Measurements from ENCODE around the gene NTN4.

GRCh38 chr12:95646781-95647190, 143.8 kb downstream of the NTN4 start:
- TF ChIP-seq CTCF (IDR thresholded peaks at IDR 0.05 in 4 of 5, conservative IDR thresholded peaks at IDR 0.05 in 1 of 5) (no peak), POLR2A (IDR thresholded peaks at IDR 0.05) (no peak)
